ENCODE data around the gene KRT6B. TPM values are rescaled to one million over a fixed set of nuclear protein-coding genes. Genes with fewer than 3 reads are reported as not detected.
A peak's percentile ranks its signal among the peaks of the same experiment; 100 is the strongest.

KRT6B gene
- polyA plus RNA-seq, 4 donors, result 0.67 TPM; not detected in 3

GRCh38 chr12:52443966-52444365 lies 8.0 kb downstream of the KRT6B start:
- Histone ChIP-seq H3K4me3 (ENCODE audit: low read depth in 1 of 3, low read length in 3 of 3) (no peak overlapping the region), H3K9me3 (ENCODE audit: control insufficient read depth in 2 of 2, insufficient read depth in 1 of 2, low read depth in 1 of 2, low read length in 1 of 2) (no peaks in the 10 kb centered on the region), H3K36me3 (ENCODE audit: control insufficient read depth in 3 of 3, insufficient read depth in 2 of 3, low read depth in 1 of 3, low read length in 3 of 3) (no peaks in the 10 kb centered on the region), H3K4me1 (ENCODE audit: control insufficient read depth in 3 of 3, insufficient read depth in 2 of 3, low read depth in 1 of 3, low read length in 2 of 3) (peaks cover 0 to 3% (median 0%) of the 10 kb centered on the region in 3 donors), H3K27me3 (ENCODE audit: control insufficient read depth in 3 of 3, insufficient read depth in 3 of 3, low read length in 3 of 3) (peaks cover 0 to 4% (median 3%) of the 10 kb centered on the region in 3 donors), H3K27ac (ENCODE audit: low read depth in 1 of 3, low read length in 2 of 3) (no peak overlapping the region)
- DNase-seq (no peak), FAIRE-seq (no peak)
- 87 to 91% (median 90%) methylated on average over 3 of the region's 3 CpGs for WGBS, 3 donors

GRCh38 chr12:52442600-52443061 lies 9.3 kb downstream of the KRT6B start:
- no peak overlapping the region for H3K27ac ChIP-seq (ENCODE audit: low read depth in 1 of 3, low read length in 2 of 3)
- H3K4me3 ChIP-seq (ENCODE audit: low read depth in 1 of 3, low read length in 3 of 3), result no peak overlapping the region
- H3K9me3 ChIP-seq (ENCODE audit: control insufficient read depth in 2 of 2, insufficient read depth in 1 of 2, low read depth in 1 of 2, low read length in 1 of 2), result no peaks in the 10 kb centered on the region
- WGBS, 3 donors, result 43 to 60% (median 47%) methylated on average over 6 of the region's 6 CpGs
- FAIRE-seq (no peak), DNase-seq (no peak)
- no peaks in the 10 kb centered on the region for H3K36me3 ChIP-seq (ENCODE audit: control insufficient read depth in 3 of 3, insufficient read depth in 2 of 3, low read depth in 1 of 3, low read length in 3 of 3)
- peaks cover 0 to 5% (median 0%) of the 10 kb centered on the region in 3 donors for H3K4me1 ChIP-seq (ENCODE audit: control insufficient read depth in 3 of 3, insufficient read depth in 2 of 3, low read depth in 1 of 3, low read length in 2 of 3)
- H3K27me3 ChIP-seq (ENCODE audit: control insufficient read depth in 3 of 3, insufficient read depth in 3 of 3, low read length in 3 of 3), result peaks cover 0 to 4% (median 3%) of the 10 kb centered on the region in 3 donors

- Histone ChIP-seq H3K9me3 (ENCODE audit: control insufficient read depth in 2 of 2, insufficient read depth in 1 of 2, low read depth in 1 of 2, low read length in 1 of 2) (no peaks in the 10 kb centered on the region), H3K36me3 (ENCODE audit: control insufficient read depth in 3 of 3, insufficient read depth in 2 of 3, low read depth in 1 of 3, low read length in 3 of 3) (no peaks in the 10 kb centered on the region), H3K27me3 (ENCODE audit: control insufficient read depth in 3 of 3, insufficient read depth in 3 of 3, low read length in 3 of 3) (peaks cover 0 to 4% (median 3%) of the 10 kb centered on the region in 3 donors), H3K4me1 (ENCODE audit: control insufficient read depth in 3 of 3, insufficient read depth in 2 of 3, low read depth in 1 of 3, low read length in 2 of 3) (peaks cover 0 to 7% (median 3%) of the 10 kb centered on the region in 3 donors), H3K27ac (ENCODE audit: low read depth in 1 of 3, low read length in 2 of 3) (no peak overlapping the region), H3K4me3 (ENCODE audit: low read depth in 1 of 3, low read length in 3 of 3) (no peak overlapping the region)
- WGBS, 3 donors, result 33 to 48% (median 40%) methylated on average over 9 of the region's 9 CpGs
- FAIRE-seq (no peak), DNase-seq (peak; percentile 49 to 52)
Measured at GRCh38 chr12:52441320-52441911, 10.5 kb downstream of the KRT6B start.

- H3K4me1 ChIP-seq (ENCODE audit: control insufficient read depth in 3 of 3, insufficient read depth in 2 of 3, low read depth in 1 of 3, low read length in 2 of 3), result peaks cover 0 to 12% (median 5%) of the 10 kb centered on the region in 3 donors
- no peaks in the 10 kb centered on the region for H3K9me3 ChIP-seq (ENCODE audit: control insufficient read depth in 2 of 2, insufficient read depth in 1 of 2, low read depth in 1 of 2, low read length in 1 of 2)
- DNase-seq, result no peak
- no peak for FAIRE-seq
- WGBS, 3 donors, result 85 to 92% (median 87%) methylated on average over 5 of the region's 5 CpGs
- H3K27me3 ChIP-seq (ENCODE audit: control insufficient read depth in 3 of 3, insufficient read depth in 3 of 3, low read length in 3 of 3), result peaks cover 0 to 4% (median 3%) of the 10 kb centered on the region in 3 donors
- H3K4me3 ChIP-seq (ENCODE audit: low read depth in 1 of 3, low read length in 3 of 3), result no peak overlapping the region
- no peaks in the 10 kb centered on the region for H3K36me3 ChIP-seq (ENCODE audit: control insufficient read depth in 3 of 3, insufficient read depth in 2 of 3, low read depth in 1 of 3, low read length in 3 of 3)
- H3K27ac ChIP-seq (ENCODE audit: low read depth in 1 of 3, low read length in 2 of 3), result no peak overlapping the region
Measured at GRCh38 chr12:52440821-52441319, 11.1 kb downstream of the KRT6B start.

GRCh38 chr12:52439845-52440244 lies 12.1 kb downstream of the KRT6B start:
- H3K4me3 ChIP-seq (ENCODE audit: low read depth in 1 of 3, low read length in 3 of 3), result no peak overlapping the region
- FAIRE-seq (no peak), DNase-seq (no peak)
- H3K36me3 ChIP-seq (ENCODE audit: control insufficient read depth in 3 of 3, insufficient read depth in 2 of 3, low read depth in 1 of 3, low read length in 3 of 3), result no peaks in the 10 kb centered on the region
- peaks cover 0 to 4% (median 3%) of the 10 kb centered on the region in 3 donors for H3K27me3 ChIP-seq (ENCODE audit: control insufficient read depth in 3 of 3, insufficient read depth in 3 of 3, low read length in 3 of 3)
- no peaks in the 10 kb centered on the region for H3K9me3 ChIP-seq (ENCODE audit: control insufficient read depth in 2 of 2, insufficient read depth in 1 of 2, low read depth in 1 of 2, low read length in 1 of 2)
- peaks cover 0 to 14% (median 5%) of the 10 kb centered on the region in 3 donors for H3K4me1 ChIP-seq (ENCODE audit: control insufficient read depth in 3 of 3, insufficient read depth in 2 of 3, low read depth in 1 of 3, low read length in 2 of 3)
- 56 to 63% (median 58%) methylated on average over 2 of the region's 2 CpGs for whole genome bisulfite sequencing, 3 donors
- H3K27ac ChIP-seq (ENCODE audit: low read depth in 1 of 3, low read length in 2 of 3), result no peak overlapping the region

GRCh38 chr12:52439420-52439819 lies 12.5 kb downstream of the KRT6B start:
- Histone ChIP-seq H3K27me3 (ENCODE audit: control insufficient read depth in 3 of 3, insufficient read depth in 3 of 3, low read length in 3 of 3) (peaks cover 0 to 4% (median 3%) of the 10 kb centered on the region in 3 donors), H3K4me3 (ENCODE audit: low read depth in 1 of 3, low read length in 3 of 3) (no peak overlapping the region), H3K27ac (ENCODE audit: low read depth in 1 of 3, low read length in 2 of 3) (no peak overlapping the region), H3K4me1 (ENCODE audit: control insufficient read depth in 3 of 3, insufficient read depth in 2 of 3, low read depth in 1 of 3, low read length in 2 of 3) (peaks cover 0 to 13% (median 5%) of the 10 kb centered on the region in 3 donors), H3K36me3 (ENCODE audit: control insufficient read depth in 3 of 3, insufficient read depth in 2 of 3, low read depth in 1 of 3, low read length in 3 of 3) (no peaks in the 10 kb centered on the region), H3K9me3 (ENCODE audit: control insufficient read depth in 2 of 2, insufficient read depth in 1 of 2, low read depth in 1 of 2, low read length in 1 of 2) (no peaks in the 10 kb centered on the region)
- no peak for FAIRE-seq
- DNase-seq, result no peak
- 77 to 79% (median 77%) methylated on average over 8 of the region's 8 CpGs for WGBS, 3 donors

GRCh38 chr12:52438305-52439301 lies 13.3 kb downstream of the KRT6B start:
- 41 to 75% (median 66%) methylated on average over 8 of the region's 8 CpGs for WGBS, 3 donors
- DNase-seq (peak in 1 of 2 donors; percentile 46), FAIRE-seq (no peak)
- H3K27me3 ChIP-seq (ENCODE audit: control insufficient read depth in 3 of 3, insufficient read depth in 3 of 3, low read length in 3 of 3), result peaks cover 0 to 4% (median 3%) of the 10 kb centered on the region in 3 donors
- H3K27ac ChIP-seq (ENCODE audit: low read depth in 1 of 3, low read length in 2 of 3), result no peak overlapping the region
- no peaks in the 10 kb centered on the region for H3K9me3 ChIP-seq (ENCODE audit: control insufficient read depth in 2 of 2, insufficient read depth in 1 of 2, low read depth in 1 of 2, low read length in 1 of 2)
- H3K4me1 ChIP-seq (ENCODE audit: control insufficient read depth in 3 of 3, insufficient read depth in 2 of 3, low read depth in 1 of 3, low read length in 2 of 3), result peaks cover 0 to 11% (median 5%) of the 10 kb centered on the region in 3 donors
- no peaks in the 10 kb centered on the region for H3K36me3 ChIP-seq (ENCODE audit: control insufficient read depth in 3 of 3, insufficient read depth in 2 of 3, low read depth in 1 of 3, low read length in 3 of 3)
- no peak overlapping the region for H3K4me3 ChIP-seq (ENCODE audit: low read depth in 1 of 3, low read length in 3 of 3)

- 45 to 59% (median 46%) methylated on average over 8 to 9 of the region's 9 CpGs for WGBS, 3 donors
- peak in 1 of 2 donors; percentile 28 for DNase-seq
- Histone ChIP-seq H3K36me3 (ENCODE audit: control insufficient read depth in 3 of 3, insufficient read depth in 2 of 3, low read depth in 1 of 3, low read length in 3 of 3) (no peaks in the 10 kb centered on the region), H3K27me3 (ENCODE audit: control insufficient read depth in 3 of 3, insufficient read depth in 3 of 3, low read length in 3 of 3) (peaks cover 0 to 1% (median 0%) of the 10 kb centered on the region in 3 donors), H3K4me3 (ENCODE audit: low read depth in 1 of 3, low read length in 3 of 3) (no peak overlapping the region), H3K4me1 (ENCODE audit: control insufficient read depth in 3 of 3, insufficient read depth in 2 of 3, low read depth in 1 of 3, low read length in 2 of 3) (peaks cover 0 to 11% (median 5%) of the 10 kb centered on the region in 3 donors), H3K9me3 (ENCODE audit: control insufficient read depth in 2 of 2, insufficient read depth in 1 of 2, low read depth in 1 of 2, low read length in 1 of 2) (no peaks in the 10 kb centered on the region), H3K27ac (ENCODE audit: low read depth in 1 of 3, low read length in 2 of 3) (no peak overlapping the region)
- FAIRE-seq, result no peak
Measured at GRCh38 chr12:52437508-52437907, 14.4 kb downstream of the KRT6B start.
